ENCODE measurements around the gene FOXJ2.

GRCh38 chr12:8075935-8076334 lies 43.4 kb downstream of the FOXJ2 start:
- no peak for TF ChIP-seq POLR2A (IDR thresholded peaks at IDR 0.05; ENCODE audit: low read depth, low read length)
- TF ChIP-seq POLR2AphosphoS5 (IDR thresholded peaks at IDR 0.05; ENCODE audit: low read depth, low read length) = no peak
